HL-60 (cell line): ENCODE measurements around the gene SETD6.

ENCODE experiments used
- CTCF ChIP-seq: IDR thresholded peaks from one replicate; pipeline ENCODE4 v1.5.1; 2011; ENCODE audit warnings: low read length, control low read depth, inconsistent platforms; ENCODE audit not compliant: insufficient read depth
- GABPA ChIP-seq: IDR thresholded peaks from 2 replicates; pipeline ENCODE4 v1.6.1; 2012; ENCODE audit warnings: low read depth
- POLR2AphosphoS5 ChIP-seq: IDR thresholded peaks from 2 replicates; pipeline ENCODE4 v1.6.1; 2012; ENCODE audit warnings: low read depth
- REST ChIP-seq: IDR thresholded peaks from 2 replicates; pipeline ENCODE4 v1.6.1; 2012; ENCODE audit warnings: low read depth; ENCODE audit not compliant: insufficient replicate concordance
- SPI1 ChIP-seq: IDR thresholded peaks from 2 replicates; pipeline ENCODE4 v1.6.1; 2012; ENCODE audit warnings: low read depth, mild to moderate bottlenecking, borderline replicate concordance

- TF ChIP-seq POLR2AphosphoS5 (no peak), CTCF (no peak), GABPA (no peak), REST (no peak), SPI1 (no peak)
Measured at GRCh38 chr16:58493756-58494431, 21.4 kb upstream of the SETD6 start.
